GM18498 (cell line): ENCODE measurements around the gene RRAS2.
A peak's percentile ranks its signal among the peaks of the same experiment; 100 is the strongest.
"Not testable (repeated sequence)": the region's sequence is repeated elsewhere in the genome, so short reads cannot be mapped to it uniquely, and the experiment has no call there.

ENCODE experiments used
- ATAC-seq: cut with Tn5 transposase; IDR thresholded peaks from one replicate; pipeline ENCODE4 v1.9.1; 2021; ENCODE audit warnings: mild to moderate bottlenecking, moderate library complexity; ENCODE audit not compliant: unreplicated experiment

RRAS2 gene

GRCh38 chr11:14358729-14359439 is at the start of gene RRAS2:
TSS of gene RRAS2 (minus strand) at chr11:14359183. CDS start at chr11:14358870, 313 bp downstream.
- ATAC-seq = peak; percentile 94

DNA sequence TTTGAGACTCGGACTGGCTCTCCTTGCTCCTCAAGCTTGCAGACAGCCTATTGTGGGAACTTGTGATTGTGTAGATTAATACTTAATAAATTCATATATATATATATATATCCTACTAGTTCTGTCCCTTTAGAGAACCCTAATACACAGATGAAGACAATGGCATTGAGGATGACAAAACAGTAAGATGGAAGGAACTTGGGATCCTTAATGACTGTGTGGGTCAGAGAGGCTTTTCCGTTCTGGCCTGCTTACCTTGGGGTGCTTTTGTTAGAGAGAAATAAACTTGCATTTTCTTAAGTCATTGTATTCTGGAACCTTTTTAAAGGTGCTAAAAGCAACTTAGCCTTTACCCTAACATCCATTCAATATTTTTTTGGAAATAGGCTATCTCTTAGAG is 49.6 kb upstream of the RRAS2 start:
- no peak for ATAC-seq

DNA sequence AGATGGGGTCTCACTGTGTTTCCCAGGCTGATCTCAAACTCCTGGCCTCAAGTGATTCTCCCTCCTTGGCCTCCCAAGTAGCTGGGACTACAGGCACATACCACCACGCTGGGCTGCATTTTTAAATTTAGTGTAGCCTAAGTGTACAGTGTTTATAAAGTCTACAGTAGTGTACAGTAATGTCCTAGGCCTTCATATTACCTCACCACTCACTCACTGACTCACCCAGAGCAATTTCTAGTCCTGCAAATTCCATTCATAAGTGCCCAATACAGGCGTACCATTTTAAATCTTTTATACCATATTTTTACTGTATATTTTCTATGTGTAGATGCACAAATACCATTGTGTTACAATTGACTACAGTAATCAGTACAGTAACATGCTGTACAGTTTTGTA is 47.1 kb upstream of the RRAS2 start:
- not testable (repeated sequence) for ATAC-seq

GRCh38 chr11:14403528-14403927 is 44.5 kb upstream of the RRAS2 start:
- not testable (repeated sequence) for ATAC-seq

DNA sequence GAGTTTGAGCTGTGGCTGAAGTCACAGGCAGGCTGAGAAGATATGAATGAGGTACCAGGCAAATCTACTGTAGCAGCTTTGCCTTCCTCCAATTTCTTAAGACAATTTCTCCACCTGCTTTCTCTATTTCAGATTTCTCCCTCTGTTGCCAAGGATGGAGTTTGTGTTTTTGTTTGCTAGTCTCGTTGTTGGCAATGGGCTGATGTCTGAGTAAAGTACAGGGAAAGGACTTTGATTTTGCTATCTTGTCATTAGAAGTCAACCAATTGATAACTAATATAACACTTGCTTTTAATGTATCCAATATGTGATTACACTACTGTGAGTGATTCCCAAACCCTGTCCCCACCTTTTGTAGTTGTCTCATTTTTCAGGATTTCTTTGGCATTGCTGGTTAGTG is 40.1 kb upstream of the RRAS2 start:
- ATAC-seq = no peak

GRCh38 chr11:14396273-14396672 is 37.3 kb upstream of the RRAS2 start:
- ATAC-seq = no peak

GRCh38 chr11:14393889-14394288 is 34.9 kb upstream of the RRAS2 start:
- no peak for ATAC-seq

GRCh38 chr11:14393129-14393528 is 34.1 kb upstream of the RRAS2 start:
- no peak for ATAC-seq

DNA sequence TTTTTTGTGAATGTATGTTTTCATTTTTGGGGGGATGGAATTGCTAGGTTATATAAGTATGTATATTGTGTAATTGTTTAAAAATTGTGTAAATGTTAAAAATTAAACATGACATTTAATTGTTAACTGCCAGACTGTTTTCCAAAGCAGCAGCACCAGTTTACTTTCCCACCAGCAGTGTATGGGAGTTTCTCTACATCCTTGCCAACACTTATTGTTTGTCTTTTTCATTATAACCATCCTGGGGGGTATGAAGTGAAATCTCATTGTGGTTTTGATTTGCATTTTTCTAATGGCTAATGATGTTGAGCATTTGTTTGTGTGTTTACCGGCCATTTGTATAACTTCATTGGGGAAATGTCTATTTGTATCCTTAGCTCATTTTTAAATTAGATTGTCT is 31.7 kb upstream of the RRAS2 start:
- no peak for ATAC-seq

DNA sequence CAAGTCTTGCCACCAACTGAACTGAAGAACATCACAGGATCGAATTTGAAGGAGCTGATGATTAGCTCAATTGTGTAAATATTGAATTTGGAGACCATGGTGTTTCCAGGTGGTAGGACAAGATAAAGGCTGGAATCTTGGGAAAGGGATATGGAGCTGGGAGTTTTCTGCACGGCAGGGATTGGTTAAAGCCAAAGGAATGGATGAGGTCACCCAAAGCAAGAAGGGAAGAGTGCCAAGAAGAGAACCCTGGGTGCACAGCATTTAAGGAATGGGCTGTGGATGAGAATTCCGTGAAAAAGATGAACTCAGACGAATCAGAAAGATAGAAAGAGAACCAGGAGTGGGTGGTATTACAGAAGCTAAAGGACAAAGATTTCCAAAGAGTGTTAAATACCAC is 29.4 kb upstream of the RRAS2 start:
- ATAC-seq = no peak

- no peak for ATAC-seq
Measured at GRCh38 chr11:14386895-14387480, 28.0 kb upstream of the RRAS2 start.

DNA sequence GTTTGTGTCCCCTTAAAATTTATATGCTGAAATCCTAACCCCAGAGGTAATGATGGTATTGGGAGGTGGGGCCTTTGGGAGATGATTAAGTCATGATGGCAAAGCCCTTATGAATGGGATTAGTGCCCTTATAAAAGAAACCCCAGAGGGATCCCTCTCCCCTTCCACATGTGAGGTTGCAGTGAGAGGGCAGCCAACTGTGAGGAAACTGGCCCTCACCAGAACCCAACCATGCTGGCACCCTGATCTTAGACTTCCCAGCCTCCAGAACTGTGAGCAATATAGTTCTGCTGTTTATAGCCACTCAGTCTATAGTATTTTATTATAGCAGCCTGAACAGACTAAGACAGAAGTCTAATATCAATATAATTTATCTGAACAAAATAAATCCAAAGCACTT is 27.1 kb upstream of the RRAS2 start:
- no peak for ATAC-seq

- ATAC-seq = no peak
Measured at GRCh38 chr11:14384338-14384737, 25.4 kb upstream of the RRAS2 start.

DNA sequence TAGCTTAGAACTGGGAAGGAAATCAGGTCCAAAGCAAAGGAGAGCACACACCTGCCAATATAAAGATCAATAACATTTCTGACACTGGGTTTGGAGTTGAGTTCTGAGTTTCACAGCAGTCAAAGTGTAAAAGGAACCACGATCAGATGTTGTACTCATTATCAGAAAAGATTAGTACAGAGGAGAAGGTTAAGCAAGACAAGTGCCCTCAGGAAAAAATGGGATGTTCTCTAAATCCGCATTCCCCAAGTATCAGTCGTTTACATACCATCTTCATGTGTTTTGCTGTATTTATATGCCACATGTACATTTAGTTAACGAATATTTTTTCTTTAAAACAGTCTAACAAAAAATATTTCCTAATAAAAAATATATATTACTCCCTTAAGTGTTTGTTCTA is 23.0 kb upstream of the RRAS2 start:
- ATAC-seq = no peak

DNA sequence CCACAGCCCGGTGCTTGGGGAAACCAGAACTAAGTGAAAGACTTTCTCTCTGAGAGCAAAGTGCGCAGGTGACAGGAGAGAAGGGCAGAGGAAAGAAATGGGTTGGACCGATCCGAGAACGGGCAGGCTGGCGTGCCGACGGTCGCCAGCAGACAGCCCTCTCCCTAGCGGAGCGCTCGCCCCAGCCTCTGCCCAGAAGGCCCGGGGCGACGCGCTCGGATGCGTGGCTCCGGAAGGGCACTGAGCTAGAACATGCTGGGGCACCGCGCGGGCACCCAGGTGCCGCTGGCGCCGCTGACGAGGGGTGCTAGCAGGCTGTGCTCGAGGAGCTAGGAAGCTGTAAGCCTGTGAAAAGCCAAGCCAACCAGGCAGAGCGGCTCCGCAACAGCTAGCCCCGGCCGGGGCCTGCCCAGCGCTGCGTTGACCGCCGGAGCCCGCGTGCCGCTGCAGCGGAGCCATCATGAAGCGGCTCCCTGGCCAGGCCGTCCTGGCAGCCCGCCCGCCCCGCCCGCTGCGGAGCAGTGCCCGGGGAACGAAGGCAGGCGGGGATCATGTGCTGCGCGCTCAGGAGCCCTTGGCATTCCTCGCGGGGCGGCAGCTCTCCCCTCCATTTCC is 22.1 kb upstream of the RRAS2 start:
- peak; percentile 89 for ATAC-seq

GRCh38 chr11:14380125-14380936 is 21.3 kb upstream of the RRAS2 start:
- no peak for ATAC-seq

DNA sequence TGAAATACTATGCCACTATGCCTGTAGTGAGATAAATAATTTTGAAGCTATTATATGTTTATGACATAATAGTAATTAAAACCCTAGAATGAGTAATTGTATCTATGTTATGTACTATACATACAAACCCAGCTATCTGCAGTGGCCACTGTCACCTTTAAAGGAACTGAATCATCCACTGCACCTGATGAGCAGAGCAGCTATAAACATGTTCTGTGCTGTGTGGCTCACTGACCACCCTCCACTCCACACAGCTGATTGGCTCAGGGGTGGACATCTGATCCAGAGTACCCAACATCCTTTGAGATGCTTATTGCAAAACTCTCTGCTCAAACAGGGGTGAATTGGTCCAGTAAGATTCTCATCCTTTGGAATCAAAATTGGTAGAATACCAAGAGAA is 19.2 kb upstream of the RRAS2 start:
- ATAC-seq = no peak

- no peak for ATAC-seq
Measured at GRCh38 chr11:14376920-14377319, 17.9 kb upstream of the RRAS2 start.

- no peak for ATAC-seq
Measured at GRCh38 chr11:14374922-14375830, 16.2 kb upstream of the RRAS2 start.

GRCh38 chr11:14373941-14374646 is 15.1 kb upstream of the RRAS2 start:
- ATAC-seq = no peak
